Endodermal cell (in vitro differentiated cells): ENCODE results near the gene SYDE1. TPM values are rescaled to one million over a fixed set of nuclear protein-coding genes. Genes with fewer than 3 reads are reported as not detected.
"Not testable (repeated sequence)": the region's sequence is repeated elsewhere in the genome, so short reads cannot be mapped to it uniquely, and the experiment has no call there.

Experiments used
- DNase-seq: peaks from one replicate; pipeline ENCODE4 v3.0.0-alpha.2; 2017
- H3K27ac ChIP-seq: 2 replicates; pipeline ENCODE4 v1.5.1; 2013; ENCODE audit warnings: mild to moderate bottlenecking, low read depth, low read length, moderate library complexity
- H3K27me3 ChIP-seq: 2 replicates; pipeline ENCODE4 v1.6.1; 2013; ENCODE audit warnings: mild to moderate bottlenecking, low read length, moderate library complexity; ENCODE audit not compliant: insufficient read depth, control insufficient read depth, poor library complexity, severe bottlenecking
- H3K36me3 ChIP-seq: 2 replicates; pipeline ENCODE4 v1.7.0; 2013; ENCODE audit warnings: mild to moderate bottlenecking, low read length, moderate library complexity; ENCODE audit not compliant: control insufficient read depth, insufficient read depth
- H3K4me1 ChIP-seq: one replicate; pipeline ENCODE4 v1.7.0; 2013; ENCODE audit warnings: low read length; ENCODE audit not compliant: control insufficient read depth, insufficient read depth
- H3K4me3 ChIP-seq: 2 replicates; pipeline ENCODE4 v1.5.1; 2013; ENCODE audit warnings: mild to moderate bottlenecking, low read length, moderate library complexity
- H3K9ac ChIP-seq: 2 replicates; pipeline ENCODE4 v1.6.1; 2013; ENCODE audit warnings: mild to moderate bottlenecking, low read length, moderate library complexity; ENCODE audit not compliant: poor library complexity, severe bottlenecking; ENCODE audit errors: extremely low read depth
- H3K9me3 ChIP-seq: 2 replicates; pipeline ENCODE4 v1.6.1; 2013; ENCODE audit warnings: mild to moderate bottlenecking, low read length, moderate library complexity; ENCODE audit not compliant: control insufficient read depth
- H3K27ac Mint-ChIP-seq: 2 replicates; pipeline ENCODE4 v1.8.0; 2020; ENCODE audit warnings: mixed read lengths
- H3K27me3 Mint-ChIP-seq: 2 replicates; pipeline ENCODE4 v1.8.0; 2021; ENCODE audit warnings: mild to moderate bottlenecking, mixed read lengths; ENCODE audit not compliant: insufficient read depth
- H3K36me3 Mint-ChIP-seq: 2 replicates; pipeline ENCODE4 v1.8.0; 2020; ENCODE audit warnings: low read depth, mixed read lengths
- H3K4me1 Mint-ChIP-seq: 2 replicates; pipeline ENCODE4 v1.8.0; 2020; ENCODE audit warnings: mixed read lengths
- H3K4me3 Mint-ChIP-seq: 2 replicates; pipeline ENCODE4 v1.8.0; 2020; ENCODE audit warnings: mild to moderate bottlenecking, moderate library complexity, mixed read lengths
- H3K9me3 Mint-ChIP-seq: 2 replicates; pipeline ENCODE4 v1.8.0; 2020; ENCODE audit warnings: mild to moderate bottlenecking, mixed read lengths
- WGBS, 2 experiments: methylation state at CpG; one replicate each; pipeline versions ENCODE4 v1.1.5 to v1.1.7; 2013; ENCODE audit warnings: missing lambda C conversion rate in 2 of 2, mixed read lengths in 1 of 2; ENCODE audit not compliant: insufficient coverage in 1 of 2, insufficient read length in 1 of 2; 5-methylcytosine and 5-hydroxymethylcytosine counted together
- long read RNA-seq, 4 experiments: library from polyadenylated mRNA in 2 of 4; library from RNA in 1 of 4; library from capped mRNA in 1 of 4; stranded (forward) in 3 of 4; unstranded in 1 of 4; transcript quantifications; one replicate each; pipeline ENCODE4 v2.0.0, GENCODE V29; 2020 to 2021; ENCODE audit warnings: inconsistent platforms in 1 of 4
- polyA plus RNA-seq, 2 experiments: library from polyadenylated mRNA; stranded (reverse); fragments of 50-300 nt; gene quantifications; one replicate each; pipeline ENCODE4 v1.2.3, GENCODE V29; 2013
- total RNA-seq, 2 donors: library from RNA; stranded (reverse); fragmentation: NEBNext Ultra II Directional in 1 of 2; extraction: Animal tissue kit (Norgen Biotek cat#: 25700) in 1 of 2; gene quantifications; 2 replicates in 1 of 2; 3 replicates in 1 of 2; pipeline ENCODE4 v1.2.1, GENCODE V29; 2021
- TF ChIP-seq, protein P1 (sequence below): fragments of 200-600 bp; sonication (generic); conservative IDR thresholded peaks from 2 replicates; pipeline ENCODE4 v1.5.0; 2021; ENCODE audit warnings: antibody characterized with exemption, mild to moderate bottlenecking

SYDE1 gene, protein sequence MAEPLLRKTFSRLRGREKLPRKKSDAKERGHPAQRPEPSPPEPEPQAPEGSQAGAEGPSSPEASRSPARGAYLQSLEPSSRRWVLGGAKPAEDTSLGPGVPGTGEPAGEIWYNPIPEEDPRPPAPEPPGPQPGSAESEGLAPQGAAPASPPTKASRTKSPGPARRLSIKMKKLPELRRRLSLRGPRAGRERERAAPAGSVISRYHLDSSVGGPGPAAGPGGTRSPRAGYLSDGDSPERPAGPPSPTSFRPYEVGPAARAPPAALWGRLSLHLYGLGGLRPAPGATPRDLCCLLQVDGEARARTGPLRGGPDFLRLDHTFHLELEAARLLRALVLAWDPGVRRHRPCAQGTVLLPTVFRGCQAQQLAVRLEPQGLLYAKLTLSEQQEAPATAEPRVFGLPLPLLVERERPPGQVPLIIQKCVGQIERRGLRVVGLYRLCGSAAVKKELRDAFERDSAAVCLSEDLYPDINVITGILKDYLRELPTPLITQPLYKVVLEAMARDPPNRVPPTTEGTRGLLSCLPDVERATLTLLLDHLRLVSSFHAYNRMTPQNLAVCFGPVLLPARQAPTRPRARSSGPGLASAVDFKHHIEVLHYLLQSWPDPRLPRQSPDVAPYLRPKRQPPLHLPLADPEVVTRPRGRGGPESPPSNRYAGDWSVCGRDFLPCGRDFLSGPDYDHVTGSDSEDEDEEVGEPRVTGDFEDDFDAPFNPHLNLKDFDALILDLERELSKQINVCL
- 10 to 100 TPM in 1 of 2 donors, 1 to 10 TPM in 1; 8.9 to 12.2 TPM for total RNA-seq
- polyA plus RNA-seq (2013, experiment 1 of 2) = 12.9 TPM
- polyA plus RNA-seq (2013, experiment 2 of 2) = 11.9 TPM
- long read RNA-seq, experiment 1, partial matches to known transcripts = 2 of 4 reads
- long read RNA-seq, experiment 1, other reads (novel, unspliced or antisense) = 2 of 4 reads
- long read RNA-seq, experiment 2, transcript SYDE1-201 (8 exons, 3,264 nt) = major isoform, 13 of 23 reads
- long read RNA-seq, experiment 2, partial matches to known transcripts = 7 of 23 reads
- long read RNA-seq, experiment 2, other reads (novel, unspliced or antisense) = 1 of 23 reads
- long read RNA-seq, experiment 3 = 0 reads
- long read RNA-seq, experiment 4 = 0 reads

DNA sequence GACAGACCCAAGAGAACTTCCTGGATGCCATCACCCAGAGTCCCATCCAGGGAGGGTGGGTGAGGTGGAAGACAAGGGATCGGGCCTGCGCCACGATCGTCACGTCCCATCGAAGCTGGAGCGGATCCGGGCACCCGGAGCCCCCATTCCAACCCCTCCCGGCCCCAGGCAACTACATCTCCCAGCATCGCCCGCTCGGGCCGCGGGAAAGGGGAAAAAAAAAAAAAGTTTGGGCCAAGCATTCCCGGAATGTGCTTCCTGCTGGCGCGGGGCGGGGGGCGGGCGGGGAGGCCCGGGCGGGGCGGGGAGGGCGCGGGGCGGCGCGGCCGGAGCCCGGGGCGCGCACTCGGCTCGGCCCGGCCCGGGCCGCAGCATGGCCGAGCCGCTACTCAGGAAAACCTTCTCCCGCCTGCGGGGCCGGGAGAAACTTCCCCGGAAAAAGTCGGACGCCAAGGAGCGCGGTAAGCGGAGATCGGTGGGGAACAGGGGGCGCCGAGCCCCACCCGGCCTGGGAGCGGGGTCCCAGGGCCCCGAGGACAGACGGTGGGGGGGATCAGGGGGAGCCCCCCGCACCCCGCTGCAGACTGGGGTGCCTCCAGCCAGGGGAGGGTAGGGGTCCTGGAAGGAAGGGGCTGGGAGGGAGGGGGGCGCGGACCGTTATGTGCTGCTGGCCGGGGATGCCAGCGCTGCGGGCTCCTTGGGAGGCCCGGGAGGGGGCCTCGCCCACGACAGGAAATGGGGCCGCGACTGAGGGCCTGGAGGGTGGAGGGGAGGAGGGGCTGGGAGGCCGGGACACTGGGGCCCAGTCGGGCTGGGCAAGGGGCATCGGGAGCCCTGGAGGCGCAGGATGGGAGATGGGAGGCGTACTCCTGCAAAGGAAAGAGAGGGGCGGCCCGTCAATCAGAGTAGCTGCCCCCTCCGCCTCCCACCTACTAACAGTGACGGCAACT, at the start of gene SYDE1:
SYDE1 (plus strand) TSS at position 341 of the 950 bp plus-strand sequence; CDS start at position 374, 33 bp downstream.
- Mint-ChIP-seq H3K4me1 (peaks cover 10% of the 10 kb centered on the region), H3K4me3 (peak within 1 kb of the TSS; percentile 77), H3K27ac (peak within 1 kb of the TSS; percentile 95), H3K36me3 (peaks cover 16% of the 10 kb centered on the region), H3K9me3 (peaks cover 10% of the 10 kb centered on the region), H3K27me3 (peaks cover 5% of the 10 kb centered on the region)
- WGBS, 2 experiments = 0 to 1% methylated on average over 2 to 73 of the region's 78 CpGs
- Histone ChIP-seq H3K9ac (peak within 1 kb of the TSS; percentile 89), H3K27me3 (no peaks in the 10 kb centered on the region), H3K4me3 (peak within 1 kb of the TSS; percentile 87), H3K4me1 (no peaks in the 10 kb centered on the region), H3K36me3 (peaks cover 16% of the 10 kb centered on the region), H3K9me3 (no peaks in the 10 kb centered on the region), H3K27ac (peak within 1 kb of the TSS; percentile 75)
- peak; percentile 91 for DNase-seq
- TF ChIP-seq, protein P1, sequence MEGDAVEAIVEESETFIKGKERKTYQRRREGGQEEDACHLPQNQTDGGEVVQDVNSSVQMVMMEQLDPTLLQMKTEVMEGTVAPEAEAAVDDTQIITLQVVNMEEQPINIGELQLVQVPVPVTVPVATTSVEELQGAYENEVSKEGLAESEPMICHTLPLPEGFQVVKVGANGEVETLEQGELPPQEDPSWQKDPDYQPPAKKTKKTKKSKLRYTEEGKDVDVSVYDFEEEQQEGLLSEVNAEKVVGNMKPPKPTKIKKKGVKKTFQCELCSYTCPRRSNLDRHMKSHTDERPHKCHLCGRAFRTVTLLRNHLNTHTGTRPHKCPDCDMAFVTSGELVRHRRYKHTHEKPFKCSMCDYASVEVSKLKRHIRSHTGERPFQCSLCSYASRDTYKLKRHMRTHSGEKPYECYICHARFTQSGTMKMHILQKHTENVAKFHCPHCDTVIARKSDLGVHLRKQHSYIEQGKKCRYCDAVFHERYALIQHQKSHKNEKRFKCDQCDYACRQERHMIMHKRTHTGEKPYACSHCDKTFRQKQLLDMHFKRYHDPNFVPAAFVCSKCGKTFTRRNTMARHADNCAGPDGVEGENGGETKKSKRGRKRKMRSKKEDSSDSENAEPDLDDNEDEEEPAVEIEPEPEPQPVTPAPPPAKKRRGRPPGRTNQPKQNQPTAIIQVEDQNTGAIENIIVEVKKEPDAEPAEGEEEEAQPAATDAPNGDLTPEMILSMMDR = no peak

DNA sequence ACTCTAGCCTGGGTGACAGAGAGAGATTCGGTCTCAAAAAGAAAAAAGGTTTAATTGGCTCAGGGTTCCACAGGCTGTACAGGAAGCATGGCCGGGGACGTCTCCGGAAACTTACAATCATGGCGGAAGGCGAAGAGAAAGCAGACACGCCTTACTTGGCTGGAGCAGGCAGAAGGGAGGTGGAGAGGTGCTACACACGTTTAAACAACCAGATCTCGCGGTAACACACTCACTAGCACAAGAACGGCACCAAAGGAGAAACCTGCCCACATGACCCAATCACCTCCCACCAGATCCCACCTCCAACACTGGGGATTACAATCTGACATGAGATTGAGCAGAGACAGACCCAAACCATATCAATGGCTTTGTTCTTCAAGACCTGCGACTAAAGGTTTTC, 45.2 kb upstream of the SYDE1 start:
- Mint-ChIP-seq H3K27ac (no peak overlapping the region), H3K27me3 (peaks cover under 1% of the 10 kb centered on the region)

DNA sequence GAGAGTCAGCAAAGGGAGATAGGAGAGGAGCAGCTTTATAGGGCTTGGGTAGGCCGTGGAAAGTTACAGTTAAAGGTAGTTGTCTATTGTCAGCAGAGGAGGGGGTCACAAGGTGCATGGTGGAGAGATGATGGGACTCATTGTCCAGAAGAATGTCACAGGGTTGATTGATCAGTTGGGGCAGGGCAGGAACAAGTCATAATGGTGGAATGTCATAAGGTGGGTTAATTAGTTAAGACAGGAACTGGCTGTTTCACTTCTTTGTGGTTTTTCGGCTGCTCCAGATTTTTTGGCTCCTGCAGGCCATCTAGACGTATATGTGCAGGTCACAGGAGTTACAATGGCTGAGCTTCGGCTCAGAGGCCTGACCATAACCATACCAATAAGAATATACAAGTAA, 36.8 kb upstream of the SYDE1 start:
- H3K9ac ChIP-seq, H3K27me3 ChIP-seq, H3K36me3 Mint-ChIP-seq, H3K36me3 ChIP-seq, H3K4me1 ChIP-seq, H3K4me1 Mint-ChIP-seq, H3K27me3 Mint-ChIP-seq, H3K4me3 ChIP-seq, DNase-seq, H3K4me3 Mint-ChIP-seq, H3K27ac Mint-ChIP-seq, H3K27ac ChIP-seq: not testable (repeated sequence)
- H3K9me3 Mint-ChIP-seq = peaks cover 60% of the 10 kb centered on the region
- 28 to 59% methylated on average over 3 to 4 of the region's 4 CpGs for WGBS, 2 experiments
- H3K9me3 ChIP-seq = peaks cover 18% of the 10 kb centered on the region

More for the DNA sequence above, 45.2 kb upstream of the SYDE1 start:
- H3K4me1 Mint-ChIP-seq = no peaks in the 10 kb centered on the region
- Histone ChIP-seq H3K27me3 (no peaks in the 10 kb centered on the region), H3K9ac (no peak overlapping the region), H3K4me3 (no peak overlapping the region), H3K36me3 (no peaks in the 10 kb centered on the region), H3K4me1 (no peaks in the 10 kb centered on the region), H3K9me3 (peaks cover 32% of the 10 kb centered on the region), H3K27ac (no peak overlapping the region)
- no peak overlapping the region for H3K4me3 Mint-ChIP-seq
- TF ChIP-seq, protein P1 = no peak
- DNase-seq = no peak
- WGBS, 2 experiments = 63 to 76% methylated on average over 2 to 12 of the region's 12 CpGs
- no peaks in the 10 kb centered on the region for H3K36me3 Mint-ChIP-seq
- peaks cover 78% of the 10 kb centered on the region for H3K9me3 Mint-ChIP-seq
